WTC11 (cell line): ENCODE results near the gene KDM2A.
A peak's percentile ranks its signal among the peaks of the same experiment; 100 is the strongest.

Experiments
- ATF6 ChIP-seq: sonication (generic); formaldehyde crosslinking; IDR thresholded peaks from 2 replicates; pipeline ENCODE4 v1.8.1; 2023; ENCODE audit warnings: mild to moderate bottlenecking, missing genetic modification reagents
- CREM ChIP-seq: sonication (generic); formaldehyde crosslinking; IDR thresholded peaks from 2 replicates; pipeline ENCODE4 v1.8.1; 2022; ENCODE audit warnings: mild to moderate bottlenecking, missing genetic modification reagents, moderate library complexity
- CTCF ChIP-seq: fragments of 200-600 bp; IDR thresholded peaks from 2 replicates; pipeline ENCODE4 v1.8.0; 2022; ENCODE audit warnings: antibody characterized with exemption
- ETV6 ChIP-seq: sonication (generic); formaldehyde crosslinking; IDR thresholded peaks from 2 replicates; pipeline ENCODE4 v1.8.1; 2022; ENCODE audit warnings: mild to moderate bottlenecking, missing genetic modification reagents
- JUN ChIP-seq: sonication (generic); formaldehyde crosslinking; IDR thresholded peaks from 2 replicates; pipeline ENCODE4 v1.8.0; 2023; ENCODE audit warnings: mild to moderate bottlenecking, missing genetic modification reagents
- NFE2L1 ChIP-seq: sonication (generic); formaldehyde crosslinking; IDR thresholded peaks from 2 replicates; pipeline ENCODE4 v1.8.1; 2023; ENCODE audit warnings: missing genetic modification reagents
- NFYB ChIP-seq: sonication (generic); formaldehyde crosslinking; conservative IDR thresholded peaks from 2 replicates; pipeline ENCODE4 v1.8.0; 2022; ENCODE audit warnings: low read depth, missing genetic modification reagents

DNA sequence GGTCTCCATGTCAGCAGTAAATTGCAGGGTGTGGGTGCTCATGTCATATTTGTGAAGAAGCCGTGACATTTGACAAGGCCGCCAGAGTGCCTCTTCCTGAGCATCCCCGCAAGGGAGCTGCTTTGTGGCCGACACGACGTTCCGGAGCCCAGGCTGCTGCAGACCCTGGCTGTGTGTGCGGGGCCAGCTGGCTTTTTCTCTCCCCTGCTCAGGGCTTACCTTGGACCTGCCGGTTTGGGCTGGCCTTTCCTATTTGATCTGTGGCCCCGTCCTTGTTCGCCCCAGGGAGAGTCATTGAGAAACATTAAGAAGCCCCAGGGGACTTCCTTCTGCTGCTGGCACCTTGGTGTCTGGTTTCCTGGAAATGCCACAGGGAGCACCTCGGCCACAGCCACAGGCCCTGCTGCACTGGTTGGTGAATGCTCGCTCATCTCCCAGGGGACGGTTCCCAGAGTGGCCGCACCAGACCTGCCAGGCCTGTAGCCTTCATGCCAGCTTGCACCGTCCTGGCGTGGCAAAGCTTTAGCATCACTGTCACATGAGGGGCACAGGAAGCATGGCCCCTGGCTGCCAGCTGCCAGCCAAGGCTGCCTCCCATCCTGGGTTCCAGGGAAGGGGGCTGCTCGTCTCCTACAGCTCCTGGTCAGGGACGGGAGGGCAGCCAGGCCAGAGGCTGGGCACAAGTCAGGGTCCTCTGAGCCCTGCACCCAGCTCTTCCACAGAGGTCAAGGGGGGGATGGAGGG, 152.7 kb downstream of the KDM2A start:
- TF ChIP-seq CTCF, result no peak
- peak; percentile 100 for TF ChIP-seq ETV6 (CRISPR knock-in tag)
- TF ChIP-seq NFYB (CRISPR knock-in tag), result no peak
- TF ChIP-seq CREM (CRISPR knock-in tag), result no peak
- TF ChIP-seq ATF6, result no peak
- TF ChIP-seq JUN (CRISPR knock-in tag), result no peak
- TF ChIP-seq NFE2L1 (CRISPR knock-in tag), result no peak
